HG02678 (cell line): ENCODE data around the gene ASNS.
A peak's percentile ranks its signal among the peaks of the same experiment; 100 is the strongest.

ENCODE experiments used
- ATAC-seq: cut with Tn5 transposase; IDR thresholded peaks from one replicate; pipeline ENCODE4 v1.9.1; 2021; ENCODE audit warnings: mild to moderate bottlenecking, moderate library complexity; ENCODE audit not compliant: unreplicated experiment

The ASNS gene

DNA sequence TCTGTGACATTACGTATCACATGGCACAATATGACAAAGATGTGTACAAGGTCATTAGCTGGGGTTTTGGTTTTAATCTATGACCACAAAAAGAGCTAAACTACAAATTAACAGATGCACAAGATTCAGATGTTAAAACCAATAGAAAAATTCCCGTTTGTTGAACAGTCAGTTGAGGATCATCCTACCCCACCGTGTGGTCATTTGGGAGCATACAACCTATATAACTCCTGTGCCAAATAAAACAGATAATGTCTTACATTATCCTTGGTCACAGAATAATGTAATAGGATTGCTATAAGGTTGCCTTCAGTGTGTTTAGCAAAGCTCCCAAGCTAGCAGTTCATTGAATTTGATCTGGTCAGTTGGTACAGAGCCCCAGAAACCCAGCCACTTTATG is 28.2 kb downstream of the ASNS start:
- no peak for ATAC-seq

DNA sequence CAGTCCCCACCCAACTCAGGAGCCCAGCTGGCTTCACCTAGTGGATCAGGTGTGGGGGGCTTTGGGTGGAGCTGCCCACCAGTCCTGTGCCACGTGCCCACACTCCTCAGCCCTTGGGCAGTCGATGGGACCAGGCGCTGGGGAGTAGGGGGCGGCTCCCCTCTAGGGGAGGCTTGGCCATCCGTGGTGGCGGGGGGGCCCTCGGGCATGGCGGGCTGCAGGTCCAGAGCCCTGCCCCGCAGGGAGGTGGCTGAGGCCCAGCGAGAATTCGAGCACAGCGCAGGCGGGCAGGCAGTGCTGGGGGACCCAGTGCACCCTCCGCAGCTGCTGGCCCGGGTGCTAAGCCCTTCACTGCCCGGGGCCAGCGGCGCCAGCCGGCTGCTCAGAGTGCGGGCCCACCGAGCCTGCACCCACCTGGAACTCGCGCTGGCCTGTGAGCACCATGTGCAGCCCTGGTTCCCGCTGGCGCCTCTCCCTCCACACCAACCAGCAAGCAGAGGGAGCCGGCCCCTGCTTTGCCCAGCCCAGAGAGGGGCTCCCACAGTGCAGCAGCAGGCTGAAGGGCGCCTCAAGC is 29.3 kb downstream of the ASNS start:
- no peak for ATAC-seq

DNA sequence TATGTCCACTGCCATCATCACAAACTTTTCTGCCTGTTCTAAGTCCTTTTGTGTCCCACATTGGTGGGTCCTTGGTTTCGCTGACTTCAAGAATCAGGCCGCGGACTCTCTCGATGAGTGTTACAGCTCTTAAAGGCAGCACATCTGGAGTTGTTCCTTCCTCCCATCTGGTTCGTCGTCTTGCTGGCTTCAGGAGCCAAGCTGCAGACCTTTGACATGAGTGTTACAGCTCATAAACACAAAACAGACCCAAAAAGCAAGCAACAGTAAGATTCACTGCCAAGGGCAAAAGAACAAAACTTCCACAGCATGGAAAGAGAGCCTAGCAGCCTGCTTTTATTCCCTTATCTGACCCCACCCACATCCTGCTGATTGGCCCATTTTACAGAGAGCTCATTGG is 30.2 kb downstream of the ASNS start:
- ATAC-seq: no peak

DNA sequence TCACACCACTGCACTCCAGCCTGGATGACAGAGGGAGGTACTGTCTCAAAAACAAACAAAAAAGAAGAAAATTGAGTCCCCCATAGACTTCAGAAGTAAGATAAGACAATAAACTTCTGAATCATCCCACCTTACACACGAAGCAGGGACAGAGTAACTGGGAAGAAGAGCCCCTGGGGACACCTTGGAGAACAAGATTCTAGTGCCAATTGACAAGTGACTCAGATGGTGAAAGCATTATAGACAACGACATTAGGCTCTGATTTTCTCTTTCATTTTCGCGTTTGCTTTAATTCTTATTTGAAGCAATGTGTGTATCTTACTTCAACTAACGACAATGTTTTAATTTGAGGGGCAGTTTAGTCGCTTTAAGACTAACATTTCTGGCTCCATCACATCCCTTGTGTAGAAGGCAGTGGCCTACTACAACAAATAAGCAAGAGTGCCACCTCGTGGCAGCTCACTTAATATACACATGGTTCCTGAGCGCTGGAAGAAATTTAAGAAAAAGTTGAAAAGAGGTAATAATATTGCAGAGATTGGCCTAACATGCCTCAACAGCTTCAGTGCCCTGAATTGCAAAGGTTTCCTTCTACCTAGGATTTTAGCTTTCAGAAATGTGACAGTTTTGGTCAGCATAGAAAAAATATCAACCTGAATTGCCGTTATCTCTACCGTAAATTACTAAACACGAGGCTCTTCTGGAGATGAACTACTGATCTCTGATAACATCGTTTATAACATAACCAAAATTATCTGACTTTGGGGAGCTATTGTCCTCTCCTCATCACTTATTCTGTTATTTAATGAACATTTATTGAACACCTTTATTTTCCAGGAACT is 36.7 kb downstream of the ASNS start:
- peak; percentile 84 for ATAC-seq

DNA sequence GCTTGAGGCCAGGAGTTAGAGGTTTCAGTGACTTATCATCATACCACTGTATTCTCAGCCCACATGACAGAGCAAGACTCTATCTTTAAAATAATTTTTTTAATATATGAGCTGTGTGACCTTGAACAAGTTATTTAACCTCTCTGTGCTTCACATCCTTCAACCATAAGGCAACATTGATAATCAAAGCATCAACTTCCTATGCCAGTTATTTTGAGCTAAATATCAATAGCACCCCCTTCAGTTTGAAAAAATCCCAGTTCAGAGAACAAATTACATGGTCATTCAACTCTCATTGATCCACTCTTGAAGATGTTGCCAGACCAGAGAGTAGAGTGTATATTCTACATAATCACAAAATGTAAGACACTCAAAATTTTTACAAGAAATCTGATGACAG is 53.0 kb downstream of the ASNS start:
- no peak for ATAC-seq

DNA sequence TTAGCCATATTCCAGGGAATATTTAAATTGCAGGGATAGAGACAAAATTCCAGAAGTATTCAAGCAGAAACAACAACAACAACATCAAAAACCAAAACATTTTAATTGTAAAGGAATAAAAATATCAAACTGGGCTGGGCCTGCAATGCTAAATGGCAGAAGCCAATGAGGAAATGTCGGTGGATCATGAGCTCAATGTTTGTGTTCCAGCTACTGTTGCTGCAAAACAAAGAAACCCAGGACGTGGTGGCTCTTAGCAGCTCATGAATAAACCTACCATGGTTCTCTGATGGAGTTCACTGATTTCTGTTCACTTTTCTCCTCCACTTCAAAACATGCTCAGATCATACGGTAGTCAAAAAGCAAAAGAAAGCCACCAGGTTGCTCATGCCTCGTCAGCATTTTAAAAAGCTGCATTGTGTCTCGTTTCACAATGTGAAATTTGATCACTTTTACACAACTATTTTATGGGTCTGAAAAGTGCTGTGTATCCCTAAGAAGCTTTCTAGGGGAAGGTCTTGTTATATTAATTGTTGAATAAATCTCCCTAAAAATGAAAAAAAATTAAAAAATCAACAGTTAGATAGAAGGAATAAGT is 54.0 kb downstream of the ASNS start:
- no peak for ATAC-seq
